Central memory CD8-positive, alpha-beta T cell (primary cell): ENCODE data around the gene RIC8B.
A peak's percentile ranks its signal among the peaks of the same experiment; 100 is the strongest.

Experiments used
- ATAC-seq: fragments of 150-1000 bp; cut with Tn5 transposase; replicated peaks from 2 replicates; pipeline ENCODE4 v1.10.0; 2022; ENCODE audit warnings: mild to moderate bottlenecking, moderate FRiP score, moderate number of reproducible peaks; ENCODE audit not compliant: poor library complexity, severe bottlenecking; ENCODE audit errors: extremely low read depth
- DNase-seq, 2 donors: peaks; one replicate each; pipeline ENCODE4 v3.0.0; 2021; ENCODE audit warnings: low spot score in 2 of 2
- H3K27ac Mint-ChIP-seq: one replicate; pipeline ENCODE4 v1.8.0; 2022; ENCODE audit warnings: low read depth, mild to moderate bottlenecking, moderate library complexity, mixed read lengths
- H3K27me3 Mint-ChIP-seq: one replicate; pipeline ENCODE4 v1.8.0; 2022; ENCODE audit warnings: mixed read lengths
- H3K36me3 Mint-ChIP-seq: one replicate; pipeline ENCODE4 v1.8.0; 2022; ENCODE audit warnings: mild to moderate bottlenecking, moderate library complexity, mixed read lengths; ENCODE audit not compliant: insufficient read depth
- H3K4me1 Mint-ChIP-seq: one replicate; pipeline ENCODE4 v1.8.0; 2022; ENCODE audit warnings: mixed read lengths
- H3K4me3 Mint-ChIP-seq: one replicate; pipeline ENCODE4 v1.8.0; 2022; ENCODE audit warnings: mild to moderate bottlenecking, moderate library complexity, mixed read lengths
- H3K9me3 Mint-ChIP-seq: one replicate; pipeline ENCODE4 v1.8.0; 2022; ENCODE audit warnings: mixed read lengths

Gene RIC8B

DNA sequence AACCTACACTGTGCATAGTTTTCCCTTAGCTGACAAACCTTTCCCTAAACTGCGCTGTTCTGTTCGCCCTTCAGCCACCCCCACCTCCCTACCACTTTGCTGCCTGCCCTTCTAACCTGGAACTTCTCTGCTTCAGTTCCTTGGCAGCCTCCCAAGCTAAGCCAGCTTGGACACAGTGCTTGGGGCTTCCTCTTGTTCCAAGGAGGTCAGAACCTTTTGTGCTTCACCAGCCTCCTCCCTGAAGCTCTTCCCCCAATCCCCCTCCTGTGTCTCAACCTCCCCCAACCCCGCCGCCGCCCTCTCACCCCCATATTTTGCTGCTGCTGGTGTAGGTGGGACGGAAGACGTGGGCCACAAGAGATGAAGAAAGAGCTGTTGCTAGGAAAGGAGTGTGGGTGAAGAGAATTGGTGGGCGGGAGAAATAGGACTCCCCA lies 8.1 kb upstream of the RIC8B start:
- Mint-ChIP-seq H3K4me1 (no peaks in the 10 kb centered on the region), H3K27ac (no peak overlapping the region), H3K27me3 (peaks cover 10% of the 10 kb centered on the region), H3K4me3 (no peak overlapping the region), H3K9me3 (no peaks in the 10 kb centered on the region), H3K36me3 (no peaks in the 10 kb centered on the region)
- no peak for DNase-seq
- no peak for ATAC-seq

DNA sequence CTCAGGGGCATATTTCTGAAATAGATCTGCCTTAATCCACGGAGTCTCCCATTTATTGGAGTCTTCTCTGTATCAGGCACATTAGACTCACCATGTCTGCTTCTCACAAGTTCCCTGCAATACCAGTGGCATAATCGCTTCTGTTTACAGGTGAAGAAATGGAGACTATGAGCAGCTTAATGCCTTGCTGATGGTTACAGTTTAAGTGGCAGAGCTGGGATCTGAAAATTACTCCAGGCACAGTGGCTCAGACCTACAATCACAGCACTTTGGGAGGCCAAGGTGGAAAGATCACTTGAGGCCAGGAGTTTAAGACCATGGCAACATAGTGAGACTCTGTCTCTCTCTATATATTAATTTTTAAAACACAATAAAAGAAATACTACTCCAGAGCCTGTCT lies 7.3 kb upstream of the RIC8B start:
- no peak for ATAC-seq
- no peak for DNase-seq
- H3K27ac Mint-ChIP-seq, result no peak overlapping the region
- no peaks in the 10 kb centered on the region for H3K36me3 Mint-ChIP-seq
- H3K4me1 Mint-ChIP-seq, result no peaks in the 10 kb centered on the region
- H3K9me3 Mint-ChIP-seq, result no peaks in the 10 kb centered on the region
- peaks cover 10% of the 10 kb centered on the region for H3K27me3 Mint-ChIP-seq
- no peak overlapping the region for H3K4me3 Mint-ChIP-seq

DNA sequence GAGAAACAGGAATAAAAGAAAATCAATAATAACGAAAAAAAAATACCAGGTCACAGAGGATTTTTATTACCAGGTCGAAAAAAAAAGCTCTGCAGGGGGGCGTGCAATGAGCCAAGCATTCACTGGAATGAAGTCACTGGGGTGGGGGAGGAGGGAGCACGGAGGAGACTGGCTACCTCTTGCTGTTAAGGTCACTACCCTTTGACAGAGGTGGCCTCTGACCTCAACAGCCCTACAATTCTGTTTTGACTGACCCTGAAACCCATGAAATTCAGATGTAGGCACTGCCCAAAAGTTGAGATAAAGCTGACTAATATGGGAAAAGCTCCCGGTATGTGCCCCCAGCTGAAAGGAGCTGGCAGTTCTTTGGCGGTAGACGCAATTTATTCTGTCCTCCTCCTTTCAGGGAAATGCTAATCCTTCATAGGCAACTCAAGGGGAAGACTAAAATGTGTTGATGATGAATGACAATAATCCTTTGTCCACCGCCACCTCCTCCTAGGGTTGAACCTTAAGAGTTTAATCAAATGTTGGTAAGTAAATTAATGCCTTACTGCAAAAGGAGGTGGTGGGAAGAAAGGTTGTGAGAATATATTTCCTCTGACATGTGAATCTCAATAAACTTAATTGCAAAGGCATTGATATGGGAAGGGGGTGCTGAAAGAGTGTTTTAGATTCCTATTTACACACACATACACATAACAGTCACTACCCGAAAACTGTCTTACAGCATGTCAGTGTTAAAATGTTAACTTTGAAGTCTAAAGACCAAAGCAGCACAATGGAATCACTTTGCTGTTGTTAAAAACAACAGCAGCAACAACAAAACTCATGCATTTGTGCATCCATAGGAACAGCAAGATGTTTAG lies 6.3 kb upstream of the RIC8B start:
- Mint-ChIP-seq H3K9me3 (no peaks in the 10 kb centered on the region), H3K4me3 (no peak overlapping the region), H3K27me3 (peaks cover 10% of the 10 kb centered on the region), H3K27ac (no peak overlapping the region), H3K4me1 (no peaks in the 10 kb centered on the region), H3K36me3 (no peaks in the 10 kb centered on the region)
- ATAC-seq (no peak), DNase-seq (no peak)

DNA sequence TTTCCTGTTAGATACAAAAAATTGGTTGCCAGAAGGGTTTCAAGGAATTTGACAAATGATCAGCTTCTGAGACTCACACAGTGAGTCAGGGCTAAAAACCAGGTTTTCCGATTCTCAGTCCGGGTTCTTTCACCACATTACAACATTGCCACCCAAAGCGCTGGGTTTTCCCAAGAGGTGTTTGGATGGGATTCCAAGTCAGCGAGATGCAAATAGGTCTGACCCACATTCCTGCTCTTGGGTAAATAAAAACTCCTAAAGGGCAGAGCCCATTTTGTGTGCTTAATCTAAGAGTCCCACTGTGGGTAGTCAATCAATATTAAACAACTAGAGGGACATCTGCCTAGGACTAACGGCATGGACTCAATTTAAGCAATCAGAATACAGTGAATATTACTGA lies 5.4 kb upstream of the RIC8B start:
- ATAC-seq (no peak), DNase-seq (no peak)
- Mint-ChIP-seq H3K27me3 (peaks cover 10% of the 10 kb centered on the region), H3K4me1 (peaks cover 5% of the 10 kb centered on the region), H3K4me3 (no peak overlapping the region), H3K36me3 (peaks cover 6% of the 10 kb centered on the region), H3K27ac (no peak overlapping the region), H3K9me3 (no peaks in the 10 kb centered on the region)

DNA sequence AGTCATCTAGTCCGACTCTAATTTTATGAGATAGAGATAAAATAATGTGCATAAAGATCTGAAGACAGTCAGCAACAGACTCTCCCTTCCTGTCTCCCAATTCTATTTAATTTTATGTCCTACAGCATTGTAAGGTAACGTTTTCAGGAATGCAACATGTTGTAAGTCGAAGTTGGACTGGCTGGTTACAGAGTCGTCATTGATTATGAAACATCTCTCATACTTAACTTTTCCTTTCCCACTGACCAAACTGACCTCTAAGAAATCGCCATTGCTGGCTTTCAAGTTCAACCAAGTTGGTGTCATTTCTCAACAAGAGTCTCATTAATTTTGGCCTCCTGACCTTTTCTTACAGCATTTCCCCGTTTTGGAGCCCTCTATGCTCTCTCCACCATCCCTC lies 4.9 kb upstream of the RIC8B start:
- Mint-ChIP-seq H3K4me3 (no peak overlapping the region), H3K9me3 (no peaks in the 10 kb centered on the region), H3K4me1 (peaks cover 9% of the 10 kb centered on the region), H3K27me3 (peaks cover 10% of the 10 kb centered on the region), H3K36me3 (peaks cover 10% of the 10 kb centered on the region), H3K27ac (no peak overlapping the region)
- ATAC-seq, result no peak
- DNase-seq, result no peak

DNA sequence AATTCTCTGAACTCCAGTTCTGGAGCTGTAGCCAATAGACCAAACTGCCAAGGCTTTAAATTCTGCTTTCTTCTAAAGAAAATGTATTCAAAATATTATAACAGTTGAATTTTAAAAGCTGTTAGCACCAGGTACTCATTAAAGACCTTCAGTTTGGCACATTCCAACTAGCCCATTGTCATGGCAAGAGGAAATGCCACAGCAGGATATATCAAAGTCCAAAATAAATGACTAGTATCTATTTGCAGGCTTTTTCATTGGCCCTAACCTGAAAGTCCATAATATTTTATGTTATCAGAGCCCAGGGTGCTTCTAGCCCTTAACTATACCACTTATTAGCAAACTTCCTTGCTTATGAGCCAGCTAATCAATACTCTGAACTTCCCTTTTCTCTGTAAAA lies 3.1 kb upstream of the RIC8B start:
- Mint-ChIP-seq H3K4me3 (no peak overlapping the region), H3K36me3 (peaks cover 16% of the 10 kb centered on the region), H3K27ac (no peak overlapping the region), H3K27me3 (peaks cover 6% of the 10 kb centered on the region), H3K9me3 (no peaks in the 10 kb centered on the region), H3K4me1 (peaks cover 27% of the 10 kb centered on the region)
- ATAC-seq (no peak), DNase-seq (no peak)

DNA sequence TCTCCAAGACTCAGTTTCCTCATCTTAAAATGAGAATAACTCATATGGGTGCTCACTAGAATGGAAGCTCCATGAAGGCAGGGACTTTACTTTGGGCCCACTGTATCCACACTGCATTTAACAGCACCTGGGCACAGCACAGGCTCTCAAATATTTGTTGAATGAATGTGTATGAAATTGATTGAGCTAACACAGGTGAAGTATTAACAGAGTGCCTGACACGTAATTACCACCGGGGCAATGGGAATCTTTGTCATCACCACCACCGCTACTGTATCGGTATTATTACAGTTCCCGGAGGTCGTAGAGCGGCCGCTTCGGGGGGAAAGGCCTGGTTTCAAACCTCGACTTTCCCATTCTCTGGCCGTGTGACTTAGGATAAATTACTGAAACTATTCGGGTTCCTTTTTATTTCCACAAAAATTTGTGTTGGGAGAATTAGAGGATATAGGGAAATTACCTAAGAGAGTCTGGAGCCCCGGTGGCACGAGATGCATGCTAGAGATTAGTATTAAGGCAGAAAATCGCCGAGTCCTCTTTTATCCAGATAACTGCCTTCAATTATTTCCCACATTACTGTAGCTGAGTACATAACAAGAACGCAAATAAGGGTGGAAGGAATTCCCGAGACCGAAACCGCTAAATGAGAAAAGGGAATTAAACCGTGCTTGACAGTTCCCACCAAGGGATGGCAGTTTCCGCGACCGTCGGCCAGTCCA lies 1.0 kb upstream of the RIC8B start:
- no peak for DNase-seq
- H3K36me3 Mint-ChIP-seq, result peaks cover 16% of the 10 kb centered on the region

DNA sequence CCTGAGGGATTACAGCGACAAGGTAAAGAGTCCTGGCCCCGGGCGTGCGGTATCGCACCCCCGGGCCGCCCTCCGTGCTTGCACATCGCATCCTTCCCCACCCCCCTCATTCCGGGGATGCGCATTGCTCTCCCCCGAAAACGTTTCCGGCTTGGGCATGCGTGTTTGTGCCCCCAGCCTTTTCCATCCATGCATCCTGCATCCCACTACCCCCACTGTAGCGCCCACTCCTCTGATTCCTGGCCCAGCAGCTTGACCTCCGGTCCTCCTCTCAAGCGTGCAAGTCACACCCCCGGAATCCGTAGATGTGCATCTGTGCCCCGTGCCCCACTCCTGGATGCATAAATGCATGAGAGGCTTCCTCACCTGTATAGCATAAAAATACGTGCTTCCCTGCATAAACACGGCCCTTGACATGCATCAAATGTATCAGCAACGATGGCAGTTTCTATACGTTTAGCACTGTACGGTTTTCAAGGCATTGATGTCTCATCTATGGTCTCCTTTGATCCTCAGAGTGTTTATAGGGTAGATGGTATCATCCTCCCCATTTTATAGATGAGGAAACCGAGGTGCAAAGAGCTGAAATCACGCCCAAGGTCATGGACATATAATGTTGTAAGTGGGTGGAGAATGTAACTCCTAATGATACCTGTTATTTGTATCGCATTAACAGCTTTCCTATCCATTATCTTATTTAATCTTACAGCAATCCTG lies 484 bp downstream of the RIC8B start:
- H3K27ac Mint-ChIP-seq, result peak overlapping the region; percentile 97
- H3K9me3 Mint-ChIP-seq, result no peaks in the 10 kb centered on the region
- H3K27me3 Mint-ChIP-seq, result no peaks in the 10 kb centered on the region
- ATAC-seq (peak; percentile 16), DNase-seq (no peak)
- peak overlapping the region; percentile 99 for H3K4me3 Mint-ChIP-seq
- H3K4me1 Mint-ChIP-seq, result peaks cover 38% of the 10 kb centered on the region
- H3K36me3 Mint-ChIP-seq, result peaks cover 16% of the 10 kb centered on the region

More for the DNA sequence above, 1.0 kb upstream of the RIC8B start:
- peak overlapping the region; percentile 99 for H3K4me3 Mint-ChIP-seq
- no peaks in the 10 kb centered on the region for H3K27me3 Mint-ChIP-seq
- peaks cover 38% of the 10 kb centered on the region for H3K4me1 Mint-ChIP-seq
- H3K9me3 Mint-ChIP-seq, result no peaks in the 10 kb centered on the region
- no peak for ATAC-seq
- peak overlapping the region; percentile 97 for H3K27ac Mint-ChIP-seq

DNA sequence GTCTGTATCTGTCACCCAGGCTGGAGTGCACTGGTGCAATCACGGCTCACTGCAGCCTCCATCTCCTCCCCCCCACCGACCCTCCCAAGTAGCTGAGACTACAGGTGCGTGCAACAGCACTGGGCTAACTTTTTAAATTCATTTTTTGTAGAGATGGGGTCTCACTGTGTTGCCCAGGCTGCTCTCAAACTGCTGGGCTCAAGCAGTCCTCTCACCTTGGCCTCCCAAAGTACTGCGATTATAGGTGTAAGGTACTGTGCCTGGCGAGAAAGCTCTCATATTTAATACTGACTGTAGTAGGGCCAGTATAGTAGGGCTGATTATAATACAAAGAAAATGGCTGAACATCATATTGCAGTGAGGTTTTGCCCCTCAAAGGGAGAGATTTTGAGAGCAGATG lies 2.4 kb downstream of the RIC8B start:
- Mint-ChIP-seq H3K36me3 (peaks cover 16% of the 10 kb centered on the region), H3K4me1 (peaks cover 38% of the 10 kb centered on the region), H3K9me3 (no peaks in the 10 kb centered on the region), H3K4me3 (no peak overlapping the region), H3K27me3 (no peaks in the 10 kb centered on the region), H3K27ac (no peak overlapping the region)
- no peak for DNase-seq
- no peak for ATAC-seq

DNA sequence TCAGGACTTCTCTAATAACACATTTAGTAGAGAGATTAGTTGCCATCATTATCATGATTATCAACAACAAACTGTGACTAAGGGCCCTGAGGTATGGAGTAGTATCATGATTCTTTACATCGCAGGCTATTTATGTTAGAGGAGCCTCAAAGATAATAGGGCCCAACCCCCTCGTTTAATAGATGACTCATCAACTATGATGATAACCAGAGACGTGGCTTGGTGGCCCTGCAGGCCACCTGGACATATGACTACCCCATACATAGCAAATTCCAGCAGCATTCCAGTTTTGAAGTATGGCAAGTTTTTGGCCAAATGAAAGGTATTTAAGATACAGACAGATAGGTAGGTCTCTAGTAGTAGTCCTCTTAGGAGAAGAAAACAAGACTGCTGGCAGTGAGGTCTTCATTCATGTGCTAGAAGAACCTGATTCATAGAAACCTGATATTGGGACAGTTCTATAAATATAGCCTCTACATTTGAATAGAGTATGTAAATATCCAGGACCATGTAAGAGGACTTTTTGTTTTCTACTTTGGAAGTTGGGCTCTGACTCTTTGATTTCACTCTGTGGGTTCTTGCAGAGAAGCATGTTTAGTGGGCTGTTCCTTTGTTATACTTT lies 5.6 kb downstream of the RIC8B start:
- no peak overlapping the region for H3K4me3 Mint-ChIP-seq
- ATAC-seq, result no peak

DNA sequence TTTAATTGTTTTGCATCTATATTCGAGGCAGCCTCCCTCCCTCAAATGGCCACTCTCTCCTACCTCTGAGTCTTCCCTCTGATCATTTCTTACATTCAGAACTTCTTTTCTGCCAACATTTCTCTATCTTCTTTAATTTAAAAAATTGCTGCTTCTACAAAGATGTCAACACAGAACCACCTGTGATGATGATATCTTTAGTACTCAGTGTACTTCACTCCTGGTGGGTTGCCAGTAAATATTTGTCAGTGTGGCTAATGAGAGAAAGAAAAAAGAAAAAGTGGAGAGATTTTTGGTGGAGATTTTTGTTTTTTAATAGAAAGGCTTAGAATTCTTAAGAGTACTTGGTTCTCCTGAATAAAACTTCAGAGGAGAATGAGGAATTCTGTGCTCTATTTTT lies 8.1 kb downstream of the RIC8B start:
- H3K27me3 Mint-ChIP-seq, result no peaks in the 10 kb centered on the region

More for the DNA sequence above, 5.6 kb downstream of the RIC8B start:
- Mint-ChIP-seq H3K36me3 (peaks cover 11% of the 10 kb centered on the region), H3K4me1 (peaks cover 51% of the 10 kb centered on the region), H3K27ac (no peak overlapping the region), H3K9me3 (no peaks in the 10 kb centered on the region), H3K27me3 (no peaks in the 10 kb centered on the region)
- no peak for DNase-seq

DNA sequence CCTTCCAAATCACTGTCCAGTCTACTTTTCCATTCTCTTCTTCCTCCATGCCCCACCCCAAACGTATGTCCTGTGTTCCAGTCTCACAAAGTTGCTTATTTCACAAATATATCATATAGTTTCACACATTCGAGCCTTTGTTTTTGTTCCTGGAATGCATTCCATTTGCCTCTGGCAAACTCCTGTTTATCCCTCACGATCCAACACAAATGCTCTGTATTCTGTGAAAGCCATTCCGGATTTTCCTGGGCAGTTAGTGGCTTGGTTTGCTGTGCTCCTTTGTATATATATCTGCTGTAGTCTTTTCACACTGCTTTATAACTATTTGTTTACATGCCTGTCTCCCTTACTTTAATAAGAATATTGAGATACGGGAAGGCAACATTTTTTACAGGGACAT lies 9.0 kb downstream of the RIC8B start:
- no peak overlapping the region for H3K27ac Mint-ChIP-seq
- no peaks in the 10 kb centered on the region for H3K9me3 Mint-ChIP-seq
- peaks cover 8% of the 10 kb centered on the region for H3K36me3 Mint-ChIP-seq
- H3K27me3 Mint-ChIP-seq, result no peaks in the 10 kb centered on the region
- ATAC-seq (no peak), DNase-seq (no peak)
- H3K4me1 Mint-ChIP-seq, result peaks cover 30% of the 10 kb centered on the region
- H3K4me3 Mint-ChIP-seq, result no peak overlapping the region

More for the DNA sequence above, 8.1 kb downstream of the RIC8B start:
- DNase-seq (no peak), ATAC-seq (no peak)
- peaks cover 8% of the 10 kb centered on the region for H3K36me3 Mint-ChIP-seq
- H3K27ac Mint-ChIP-seq, result no peak overlapping the region
- peaks cover 30% of the 10 kb centered on the region for H3K4me1 Mint-ChIP-seq
- H3K4me3 Mint-ChIP-seq, result no peak overlapping the region
- H3K9me3 Mint-ChIP-seq, result no peaks in the 10 kb centered on the region
